Brain microvascular endothelial cell (primary cell): ENCODE data around the gene ADGRG2.

Experiments used
- DNase-seq: peaks from one replicate; pipeline ENCODE4 v3.0.0-alpha.2; 2020
- H3K27ac ChIP-seq: fragments of 250-450 bp; sonication (Bioruptor Pico); 2 replicates; pipeline ENCODE4 v1.5.1; 2020; ENCODE audit warnings: mild to moderate bottlenecking, moderate library complexity
- H3K27me3 ChIP-seq: fragments of 250-450 bp; sonication (Bioruptor Pico); replicated peaks from 2 replicates; pipeline ENCODE4 v1.5.1; 2020; ENCODE audit warnings: mild to moderate bottlenecking
- H3K36me3 ChIP-seq: fragments of 250-450 bp; sonication (Bioruptor Pico); replicated peaks from 2 replicates; pipeline ENCODE4 v1.5.1; 2020; ENCODE audit warnings: mild to moderate bottlenecking
- H3K4me3 ChIP-seq: 2 replicates; pipeline ENCODE4 v1.5.1; 2011; ENCODE audit warnings: low read depth, mild to moderate bottlenecking, control low read depth, low read length, moderate library complexity
- in situ Hi-C: cut with HindIII; loops from 2 replicates; pipeline ENCODE4 v1.10.0; 2017; ENCODE audit warnings: low sequenced_read_pairs, low pct_ligation_motif_present
- TF ChIP-seq, protein P1 (sequence below): IDR thresholded peaks from 2 replicates; pipeline ENCODE4 v1.5.1; 2011; ENCODE audit warnings: low read depth, mild to moderate bottlenecking, moderate library complexity, low read length, control low read depth, inconsistent platforms; ENCODE audit errors: missing control alignments

ADGRG2 gene

DNA sequence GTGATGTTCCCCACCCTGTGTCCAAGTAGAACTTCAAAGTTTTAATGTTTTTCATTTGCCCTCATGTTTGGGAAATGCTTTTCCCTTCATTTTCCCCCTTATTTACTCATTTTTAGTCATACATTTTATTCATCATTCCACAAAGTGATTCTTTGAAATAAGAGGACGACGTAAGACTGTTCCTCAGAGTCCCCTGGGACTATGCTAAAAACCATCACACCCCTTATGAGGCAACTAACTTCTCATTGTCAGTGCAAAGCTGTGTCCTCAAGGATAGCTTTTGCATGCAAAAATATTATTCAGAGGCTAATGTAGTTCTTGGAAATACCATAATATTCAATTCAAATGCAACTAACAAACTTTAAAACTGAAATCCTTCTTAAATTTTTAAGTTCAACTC, 14.8 kb upstream of the ADGRG2 start:
- H3K36me3 ChIP-seq = no peaks in the 10 kb centered on the region
- no peak overlapping the region for H3K27ac ChIP-seq
- TF ChIP-seq, protein P1, sequence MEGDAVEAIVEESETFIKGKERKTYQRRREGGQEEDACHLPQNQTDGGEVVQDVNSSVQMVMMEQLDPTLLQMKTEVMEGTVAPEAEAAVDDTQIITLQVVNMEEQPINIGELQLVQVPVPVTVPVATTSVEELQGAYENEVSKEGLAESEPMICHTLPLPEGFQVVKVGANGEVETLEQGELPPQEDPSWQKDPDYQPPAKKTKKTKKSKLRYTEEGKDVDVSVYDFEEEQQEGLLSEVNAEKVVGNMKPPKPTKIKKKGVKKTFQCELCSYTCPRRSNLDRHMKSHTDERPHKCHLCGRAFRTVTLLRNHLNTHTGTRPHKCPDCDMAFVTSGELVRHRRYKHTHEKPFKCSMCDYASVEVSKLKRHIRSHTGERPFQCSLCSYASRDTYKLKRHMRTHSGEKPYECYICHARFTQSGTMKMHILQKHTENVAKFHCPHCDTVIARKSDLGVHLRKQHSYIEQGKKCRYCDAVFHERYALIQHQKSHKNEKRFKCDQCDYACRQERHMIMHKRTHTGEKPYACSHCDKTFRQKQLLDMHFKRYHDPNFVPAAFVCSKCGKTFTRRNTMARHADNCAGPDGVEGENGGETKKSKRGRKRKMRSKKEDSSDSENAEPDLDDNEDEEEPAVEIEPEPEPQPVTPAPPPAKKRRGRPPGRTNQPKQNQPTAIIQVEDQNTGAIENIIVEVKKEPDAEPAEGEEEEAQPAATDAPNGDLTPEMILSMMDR = no peak
- DNase-seq = no peak
- H3K27me3 ChIP-seq = no peaks in the 10 kb centered on the region
- no peak overlapping the region for H3K4me3 ChIP-seq
- in situ Hi-C loops = no loop called here

DNA sequence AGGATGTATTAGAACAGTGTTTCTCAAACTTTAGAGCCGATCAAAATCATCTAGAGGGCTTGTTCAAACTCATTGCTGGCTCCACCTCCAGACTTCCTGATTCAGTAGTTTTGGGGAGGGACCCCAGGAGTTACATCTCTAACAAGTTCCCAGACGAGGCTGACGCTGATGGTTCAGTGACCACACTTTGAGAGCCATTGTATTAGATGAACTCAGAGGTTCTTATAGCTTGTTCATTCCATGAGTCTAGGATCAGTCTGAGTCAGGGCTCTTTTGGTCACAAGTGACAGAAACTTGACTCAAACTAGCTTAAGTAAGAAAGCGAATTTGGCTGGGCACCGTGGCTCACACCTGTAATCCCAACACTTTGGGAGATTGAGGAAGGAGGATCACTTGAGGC, 11.5 kb upstream of the ADGRG2 start:
- in situ Hi-C loops = no loop called here
- TF ChIP-seq, protein P1 = no peak
- H3K4me3 ChIP-seq = no peak overlapping the region

DNA sequence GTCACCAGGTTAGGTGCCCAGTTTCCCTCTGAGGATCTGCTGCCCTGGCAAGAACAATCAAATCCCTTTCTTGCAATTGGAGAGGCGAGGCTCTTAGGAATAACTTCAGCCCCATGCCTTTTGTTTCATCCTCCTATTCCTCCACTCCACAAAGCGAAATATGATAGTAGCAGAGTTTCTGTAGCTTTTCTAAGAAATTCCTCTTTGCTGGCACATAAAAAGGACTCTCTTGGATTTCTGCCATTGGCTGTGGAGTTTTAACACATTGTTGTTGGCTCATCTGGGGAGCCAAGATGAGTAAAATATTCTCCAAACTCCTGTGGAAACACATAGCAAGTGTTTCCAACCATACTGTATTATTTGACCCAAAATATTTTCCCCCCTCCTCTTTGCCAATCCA, 11.0 kb upstream of the ADGRG2 start:
- no peak for DNase-seq

More for the DNA sequence above, 11.5 kb upstream of the ADGRG2 start:
- DNase-seq = no peak
- Histone ChIP-seq H3K36me3 (no peaks in the 10 kb centered on the region), H3K27me3 (no peaks in the 10 kb centered on the region), H3K27ac (no peak overlapping the region)

DNA sequence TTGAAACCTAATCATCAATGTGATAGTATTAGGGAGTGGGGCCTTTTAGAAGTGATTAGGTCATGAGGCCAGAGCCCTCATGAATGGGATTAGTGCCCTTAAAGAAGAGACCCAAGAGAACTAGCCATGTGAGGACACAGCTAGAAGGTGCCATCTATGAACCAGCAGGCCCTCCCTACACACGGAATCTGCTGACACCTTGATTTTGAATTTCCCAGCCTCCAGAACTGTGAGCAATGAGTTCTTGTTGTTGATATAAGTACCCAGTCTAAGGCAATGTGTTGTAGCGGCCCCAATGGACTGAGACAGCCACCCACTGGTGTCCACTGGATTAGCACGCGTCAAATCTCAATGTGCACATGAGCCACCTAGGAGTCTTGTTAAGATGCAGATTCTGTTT, 8.4 kb upstream of the ADGRG2 start:
- Histone ChIP-seq H3K27ac (no peak overlapping the region), H3K27me3 (no peaks in the 10 kb centered on the region), H3K4me3 (no peak overlapping the region), H3K36me3 (no peaks in the 10 kb centered on the region)
- in situ Hi-C loops = no loop called here
- no peak for DNase-seq
- TF ChIP-seq, protein P1 = no peak

More for the DNA sequence above, 11.0 kb upstream of the ADGRG2 start:
- TF ChIP-seq, protein P1 = no peak
- H3K27me3 ChIP-seq = no peaks in the 10 kb centered on the region
- no peak overlapping the region for H3K4me3 ChIP-seq
- in situ Hi-C loops = no loop called here
- no peaks in the 10 kb centered on the region for H3K36me3 ChIP-seq
- no peak overlapping the region for H3K27ac ChIP-seq

DNA sequence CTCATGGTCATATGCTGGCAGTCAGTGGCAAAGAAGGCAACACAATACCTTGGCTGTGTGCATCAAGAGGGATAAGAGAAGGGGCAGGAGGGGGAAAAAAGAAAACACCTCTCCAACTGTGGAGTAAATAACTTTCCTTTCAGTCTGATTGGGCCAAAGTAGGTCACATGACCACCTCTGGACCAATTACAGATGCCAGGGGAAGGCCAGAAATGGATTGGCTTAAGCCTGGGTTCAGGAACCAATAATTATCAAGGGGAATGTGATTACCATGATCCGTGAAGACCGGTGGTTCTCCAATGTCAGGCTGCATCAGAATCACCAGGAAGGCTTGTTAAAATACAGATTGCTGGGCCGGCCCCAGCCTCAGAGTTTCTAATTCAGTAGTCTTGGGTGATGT, 7.4 kb upstream of the ADGRG2 start:
- TF ChIP-seq, protein P1 = no peak
- Histone ChIP-seq H3K27me3 (no peaks in the 10 kb centered on the region), H3K4me3 (no peak overlapping the region), H3K36me3 (no peaks in the 10 kb centered on the region), H3K27ac (no peak overlapping the region)
- in situ Hi-C loops = no loop called here
- DNase-seq = no peak

DNA sequence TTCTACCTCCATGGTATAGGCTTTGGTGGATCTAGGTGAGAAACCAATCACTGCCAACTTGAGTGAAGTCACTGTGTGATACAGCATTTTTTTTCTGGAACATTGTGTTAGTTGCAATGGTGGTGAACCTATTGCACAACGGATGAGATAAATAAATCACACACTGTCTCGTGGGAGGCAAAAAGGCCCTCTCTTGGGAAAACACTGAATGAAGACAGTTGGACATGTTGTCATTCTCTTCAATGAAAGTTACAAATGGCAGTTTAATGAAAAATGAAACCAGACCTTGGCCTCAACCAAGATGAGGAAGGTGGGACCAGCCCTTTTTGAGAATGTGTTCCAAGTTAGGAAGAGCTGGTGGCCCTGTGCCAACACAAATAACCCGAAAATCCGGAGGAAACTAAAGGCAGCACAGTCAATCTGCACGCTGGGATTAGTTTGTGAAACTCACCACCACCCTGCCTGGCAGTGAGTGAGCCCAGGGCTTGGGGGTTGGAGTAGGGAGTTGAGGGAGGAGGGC, 5.4 kb upstream of the ADGRG2 start:
- peak; percentile 2 for DNase-seq
- H3K27ac ChIP-seq = no peak overlapping the region
- no peak overlapping the region for H3K4me3 ChIP-seq
- no peaks in the 10 kb centered on the region for H3K27me3 ChIP-seq
- TF ChIP-seq, protein P1 = no peak
- H3K36me3 ChIP-seq = no peaks in the 10 kb centered on the region
- in situ Hi-C loops = no loop called here
